Calu3 (cell line): ENCODE results near the gene AQP6. TPM values are rescaled to one million over a fixed set of nuclear protein-coding genes. Genes with fewer than 3 reads are reported as not detected.

Experiments
- BruUV-seq: library from RNA; stranded (reverse); fragments of 400-500 nt; replicated peaks from 2 replicates; lab custom pipeline; 2021; lab: Mats Ljungman, UMichigan
- CTCF ChIA-PET: fragments of 300-600 bp; sonication (Branson Sonifier 250); formaldehyde crosslinking; loops from one replicate; lab custom pipeline; 2022; ENCODE audit warnings: antibody characterized with exemption; lab: Charles Lee
- DNase-seq: peaks from one replicate; pipeline ENCODE4 v3.0.0; 2022
- H3K27ac Mint-ChIP-seq: one replicate; pipeline ENCODE4 v1.8.0; 2022; ENCODE audit warnings: mixed read lengths; ENCODE audit not compliant: unreplicated experiment
- H3K27me3 Mint-ChIP-seq: one replicate; pipeline ENCODE4 v1.8.0; 2022; ENCODE audit warnings: mixed read lengths; ENCODE audit not compliant: unreplicated experiment
- H3K36me3 Mint-ChIP-seq: one replicate; pipeline ENCODE4 v1.8.0; 2022; ENCODE audit warnings: mild to moderate bottlenecking, moderate library complexity, mixed read lengths; ENCODE audit not compliant: insufficient read depth, unreplicated experiment
- H3K4me1 Mint-ChIP-seq: one replicate; pipeline ENCODE4 v1.8.0; 2022; ENCODE audit warnings: mild to moderate bottlenecking, low read depth, mixed read lengths; ENCODE audit not compliant: unreplicated experiment
- H3K4me3 Mint-ChIP-seq: one replicate; pipeline ENCODE4 v1.8.0; 2022; ENCODE audit warnings: mild to moderate bottlenecking, low read depth, moderate library complexity, mixed read lengths; ENCODE audit not compliant: unreplicated experiment
- H3K9me3 Mint-ChIP-seq: one replicate; pipeline ENCODE4 v1.8.0; 2022; ENCODE audit warnings: low read depth, mixed read lengths; ENCODE audit not compliant: unreplicated experiment
- CTCF ChIP-seq: fragments of 200-600 bp; IDR thresholded peaks from one replicate; pipeline ENCODE4 v1.8.0; 2022; ENCODE audit warnings: antibody characterized with exemption; ENCODE audit not compliant: unreplicated experiment
- intact Hi-C: fragments of 100-400 bp; cut with micrococcal nuclease; formaldehyde crosslinking; loops from one replicate; pipeline ENCODE4 v1.10.0; 2022; ENCODE audit not compliant: unreplicated experiment
- total RNA-seq: library from RNA; stranded (reverse); gene quantifications from 2 replicates; pipeline ENCODE4 v1.2.3, GENCODE V29; 2022

Gene AQP6
- total RNA-seq, 1 experiment from 2014 or later = 0.94 TPM

- CTCF ChIA-PET = interaction anchor here (1.0 to 1.1 kb wide), 2 partner anchors 9 to 30 kb away, joined by 4 read pairs; no protein-coding TSS in a partner anchor
- TF ChIP-seq CTCF = no peak
- Mint-ChIP-seq H3K36me3 (no peaks in the 10 kb centered on the region), H3K27ac (no peak overlapping the region), H3K4me1 (peaks cover 8% of the 10 kb centered on the region), H3K9me3 (no peaks in the 10 kb centered on the region), H3K27me3 (no peaks in the 10 kb centered on the region), H3K4me3 (no peak overlapping the region)
- no TSS peak for BruUV-seq
- DNase-seq = no peak
- intact Hi-C loops = no loop called here
Observed at GRCh38 chr12:49936925-49937324, 35.8 kb upstream of the AQP6 start.

GRCh38 chr12:49937639-49938300, 35.0 kb upstream of the AQP6 start:
- no peak for DNase-seq
- Mint-ChIP-seq H3K27me3 (no peaks in the 10 kb centered on the region), H3K27ac (no peak overlapping the region), H3K36me3 (no peaks in the 10 kb centered on the region), H3K4me3 (no peak overlapping the region), H3K9me3 (no peaks in the 10 kb centered on the region), H3K4me1 (peaks cover 15% of the 10 kb centered on the region)
- TF ChIP-seq CTCF = no peak
- CTCF ChIA-PET = interaction anchor here (0.6 to 1.1 kb wide), 4 partner anchors 8 to 367 kb away, joined by 3 to 4 read pairs (median 4); no protein-coding TSS in a partner anchor
- BruUV-seq = no TSS peak
- intact Hi-C loops = no loop called here

GRCh38 chr12:49939307-49939706, 33.4 kb upstream of the AQP6 start:
- CTCF ChIA-PET = no interaction called here
- Mint-ChIP-seq H3K9me3 (no peaks in the 10 kb centered on the region), H3K27ac (no peak overlapping the region), H3K4me3 (no peak overlapping the region), H3K36me3 (peaks cover 4% of the 10 kb centered on the region), H3K4me1 (peaks cover 26% of the 10 kb centered on the region), H3K27me3 (no peaks in the 10 kb centered on the region)
- no peak for TF ChIP-seq CTCF
- no peak for DNase-seq
- intact Hi-C loops = no loop called here
- BruUV-seq = no TSS peak

GRCh38 chr12:49939707-49940106, 33.0 kb upstream of the AQP6 start:
- no TSS peak for BruUV-seq
- intact Hi-C loops = no loop called here
- DNase-seq = no peak
- no peaks in the 10 kb centered on the region for H3K27me3 Mint-ChIP-seq
- H3K9me3 Mint-ChIP-seq = no peaks in the 10 kb centered on the region
- H3K36me3 Mint-ChIP-seq = peaks cover 4% of the 10 kb centered on the region
- peaks cover 26% of the 10 kb centered on the region for H3K4me1 Mint-ChIP-seq
- CTCF ChIA-PET = no interaction called here
- no peak for TF ChIP-seq CTCF
- no peak overlapping the region for H3K4me3 Mint-ChIP-seq
- no peak overlapping the region for H3K27ac Mint-ChIP-seq
